Activated CD8-positive, alpha-beta memory T cell treated with anti-CD3 and anti-CD28 coated beads, Interleukin-2, amount 50 U/mL, for 4 hours (primary cell): Measurements from ENCODE around the gene EHBP1.

ENCODE experiments used
- DNase-seq: peaks from one replicate; pipeline ENCODE4 v3.0.0-alpha.2; 2020

The EHBP1 gene

GRCh38 chr2:62705007-62705829, at the start of gene EHBP1:
TSS of gene EHBP1 (plus strand) at chr2:62705713. CDS start at chr2:62707192, 1,479 bp downstream.
- DNase-seq, result peak; percentile 98

- no peak for DNase-seq
Observed at GRCh38 chr2:62657783-62658182, 47.7 kb upstream of the EHBP1 start.

- DNase-seq, result no peak
Observed at GRCh38 chr2:62658891-62659290, 46.6 kb upstream of the EHBP1 start.

- no peak for DNase-seq
Observed at GRCh38 chr2:62660087-62660486, 45.4 kb upstream of the EHBP1 start.

DNA sequence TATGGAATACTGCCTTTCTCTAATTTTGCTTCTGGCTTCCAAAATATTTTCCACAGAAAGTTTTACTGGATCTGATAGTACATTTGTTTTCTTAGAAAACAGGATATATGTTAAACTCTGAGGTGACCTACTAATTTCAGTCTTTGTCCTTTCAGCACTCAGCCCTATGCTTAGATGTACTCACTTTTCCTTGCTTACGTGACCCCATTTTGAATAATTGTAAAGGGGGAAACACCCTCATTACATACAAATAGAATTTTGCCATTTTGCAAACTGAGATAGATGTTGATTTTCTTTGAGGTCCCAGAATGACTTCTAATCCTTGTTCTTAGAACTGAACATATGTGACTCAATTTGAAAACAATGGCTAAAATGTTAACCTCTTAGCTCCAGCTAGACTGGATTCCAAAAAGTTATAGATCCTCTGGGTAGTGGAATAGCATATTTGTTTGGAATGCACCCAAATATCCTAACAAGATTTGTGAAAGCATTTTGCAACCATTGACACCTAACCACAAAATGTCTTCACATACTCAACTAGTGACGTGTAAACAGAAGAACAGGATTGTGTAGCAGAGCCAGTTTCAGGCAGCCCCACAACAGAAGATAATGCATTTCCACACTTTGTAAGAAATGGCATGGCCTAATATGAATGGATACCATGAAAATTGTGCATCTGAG, 44.8 kb upstream of the EHBP1 start:
- DNase-seq, result no peak

- no peak for DNase-seq
Observed at GRCh38 chr2:62661263-62661635, 44.3 kb upstream of the EHBP1 start.

- no peak for DNase-seq
Observed at GRCh38 chr2:62662131-62662530, 43.4 kb upstream of the EHBP1 start.

DNA sequence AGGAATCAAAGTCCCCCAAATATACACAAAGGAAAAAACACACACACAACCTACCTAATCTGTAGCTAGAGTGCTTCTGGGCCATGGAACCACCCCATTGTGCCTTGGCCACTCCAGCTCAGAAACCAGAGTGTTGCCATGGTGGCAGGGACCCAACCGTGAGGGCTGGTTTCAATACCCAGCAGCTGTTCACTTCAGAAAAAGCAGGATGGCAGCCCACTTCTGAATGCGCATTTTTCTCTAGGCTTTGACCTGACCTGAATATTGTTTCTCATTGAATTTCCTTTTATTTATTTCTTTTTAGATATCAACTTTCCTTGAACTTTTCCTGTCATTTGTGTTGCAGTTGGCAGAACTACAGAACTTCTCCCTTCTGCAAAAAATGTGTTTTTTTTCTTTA, 43.0 kb upstream of the EHBP1 start:
- DNase-seq, result no peak

- no peak for DNase-seq
Observed at GRCh38 chr2:62663411-62663810, 42.1 kb upstream of the EHBP1 start.

- DNase-seq, result no peak
Observed at GRCh38 chr2:62663920-62664795, 41.4 kb upstream of the EHBP1 start.

- DNase-seq, result no peak
Observed at GRCh38 chr2:62665446-62665845, 40.1 kb upstream of the EHBP1 start.

- no peak for DNase-seq
Observed at GRCh38 chr2:62669180-62669579, 36.3 kb upstream of the EHBP1 start.

GRCh38 chr2:62672601-62673000, 32.9 kb upstream of the EHBP1 start:
- no peak for DNase-seq

DNA sequence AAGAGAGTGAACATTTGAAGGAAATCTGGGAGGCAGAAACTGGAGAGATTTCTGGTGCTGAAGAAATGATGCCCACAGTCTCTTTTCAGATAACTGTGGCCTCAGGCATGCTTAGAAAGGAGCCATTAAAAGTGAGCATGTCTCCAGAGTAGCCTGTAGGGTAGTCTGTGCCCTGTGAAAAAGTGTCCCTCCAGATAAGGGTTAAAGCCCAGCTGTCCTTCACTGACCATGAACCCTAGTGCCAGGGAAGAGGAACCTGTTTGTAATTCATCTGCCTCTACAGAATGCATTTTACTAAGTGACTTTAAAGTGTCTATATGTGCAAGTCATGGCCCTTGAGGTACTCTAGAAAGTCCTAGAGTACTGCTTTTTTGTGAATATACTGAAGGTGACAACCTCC, 30.5 kb upstream of the EHBP1 start:
- DNase-seq, result no peak

DNA sequence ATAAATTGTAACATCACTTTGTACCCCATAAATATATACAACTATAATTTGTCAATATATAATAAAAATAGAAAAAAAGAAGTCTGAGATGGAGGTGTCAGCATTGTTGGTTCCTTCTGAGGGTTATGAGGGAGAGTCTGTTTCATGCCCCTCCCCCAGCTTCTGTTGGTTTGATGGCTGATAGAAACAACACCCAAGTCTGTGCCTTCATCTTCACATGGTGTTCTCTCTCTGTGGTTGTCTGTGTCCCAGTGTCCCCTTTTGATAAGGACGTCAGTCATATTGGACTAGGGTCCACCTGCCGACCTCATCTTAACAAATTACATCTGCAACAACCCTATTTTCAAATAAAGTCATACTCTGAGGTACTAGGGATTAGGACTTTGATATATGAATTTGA, 20.3 kb upstream of the EHBP1 start:
- no peak for DNase-seq

- DNase-seq, result no peak
Observed at GRCh38 chr2:62686012-62686685, 19.4 kb upstream of the EHBP1 start.

- DNase-seq, result no peak
Observed at GRCh38 chr2:62687636-62688035, 17.9 kb upstream of the EHBP1 start.

DNA sequence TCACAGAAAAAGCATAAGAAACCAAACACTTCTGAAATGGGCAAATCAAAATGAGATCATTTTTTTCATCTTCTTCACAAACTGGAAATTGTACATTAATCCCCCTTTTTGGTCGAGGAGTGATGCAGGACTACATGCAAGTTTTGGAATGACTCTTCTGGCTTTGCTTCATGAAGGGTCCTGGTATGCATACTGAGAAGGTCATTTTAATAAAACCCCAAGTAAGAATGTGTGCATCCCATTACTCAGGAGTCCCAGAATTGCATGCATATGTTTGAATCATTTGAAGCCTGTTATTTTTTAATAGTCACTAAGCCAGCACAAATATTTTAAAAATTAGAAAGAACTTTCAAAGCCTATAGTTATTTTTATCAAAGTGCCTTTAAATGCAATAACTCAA, 16.7 kb upstream of the EHBP1 start:
- no peak for DNase-seq

DNA sequence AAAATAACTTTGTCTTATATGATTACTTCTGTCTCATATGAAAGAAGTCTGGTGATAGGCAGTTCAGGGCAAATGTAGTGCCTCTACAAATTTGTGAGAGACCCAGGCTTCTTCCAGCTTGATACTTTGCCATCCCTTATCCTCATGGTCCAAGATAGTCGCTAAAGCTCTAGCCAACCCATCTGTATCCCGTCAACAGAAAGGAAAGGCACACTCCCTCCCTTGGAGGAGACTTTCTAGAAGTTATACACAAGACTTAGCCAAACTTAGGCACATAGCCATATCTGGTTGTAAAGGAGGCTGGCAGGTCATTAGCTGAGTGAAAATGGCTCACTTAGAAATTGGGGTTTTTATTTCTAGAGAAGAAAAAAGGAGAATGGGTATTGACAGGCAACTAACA, 14.3 kb upstream of the EHBP1 start:
- no peak for DNase-seq

DNA sequence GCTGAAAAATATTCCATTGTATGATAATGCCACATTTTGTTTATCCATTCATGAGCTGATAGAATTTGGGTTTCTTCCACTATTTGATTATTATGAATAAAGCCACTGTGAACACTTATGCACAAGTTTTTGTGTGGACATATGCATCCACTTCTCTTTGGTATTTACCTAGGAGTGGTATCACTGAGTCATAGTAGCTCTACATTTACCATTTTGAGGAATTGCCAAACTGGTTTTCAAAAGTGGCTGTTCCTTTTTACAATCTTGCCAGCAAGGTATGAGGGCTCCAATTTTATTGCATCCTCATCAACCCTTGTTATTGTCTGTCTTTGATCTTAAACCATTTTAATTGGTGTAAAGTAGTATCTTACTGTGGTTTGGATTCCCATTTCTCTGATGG, 13.3 kb upstream of the EHBP1 start:
- no peak for DNase-seq

DNA sequence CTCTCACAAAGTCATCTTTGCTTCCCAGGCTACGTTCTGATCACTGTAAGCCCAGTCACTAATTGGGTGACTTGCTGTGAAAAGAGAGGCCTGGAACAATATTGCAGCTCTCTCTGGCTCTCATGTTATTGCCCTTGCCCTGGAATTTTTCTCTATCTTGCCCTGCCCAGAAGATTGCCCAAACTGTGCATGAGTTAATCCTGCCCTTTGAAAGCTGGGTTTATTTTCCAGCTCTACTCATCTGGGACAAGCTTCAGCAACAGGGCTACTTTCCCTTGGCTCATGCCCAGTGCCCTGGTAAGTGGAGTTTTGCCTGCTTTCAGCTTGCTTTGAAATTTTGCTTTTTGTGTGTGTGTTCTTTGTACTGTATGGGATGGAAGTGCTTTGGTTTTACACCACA, 6.9 kb upstream of the EHBP1 start:
- DNase-seq, result no peak

DNA sequence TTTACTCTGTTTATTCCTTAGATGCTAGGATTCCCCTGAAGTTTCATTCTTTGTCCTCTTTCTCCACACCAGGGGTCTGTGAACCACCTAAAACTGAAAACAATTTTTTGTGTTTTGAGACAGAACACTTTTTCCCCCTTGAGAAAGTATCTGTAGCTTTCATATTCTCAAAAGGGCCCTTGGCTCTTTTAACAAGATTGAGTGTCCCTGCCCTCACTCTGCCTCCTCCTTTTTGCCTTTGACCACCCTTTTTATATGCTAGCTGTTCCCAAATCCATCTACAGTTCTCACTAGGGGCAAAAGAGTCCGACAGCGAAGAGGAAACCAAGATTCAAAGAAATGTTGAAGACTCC, 883 bp upstream of the EHBP1 start:
- DNase-seq, result no peak
